Stimulated activated naive CD4-positive, alpha-beta T cell (primary cell): ENCODE results near the gene TMEM132C.

Experiments
- DNase-seq, 6 experiments: peaks; one replicate each; lab custom pipeline; 2025; lab: John Stamatoyannopoulos, UW

TMEM132C gene

DNA sequence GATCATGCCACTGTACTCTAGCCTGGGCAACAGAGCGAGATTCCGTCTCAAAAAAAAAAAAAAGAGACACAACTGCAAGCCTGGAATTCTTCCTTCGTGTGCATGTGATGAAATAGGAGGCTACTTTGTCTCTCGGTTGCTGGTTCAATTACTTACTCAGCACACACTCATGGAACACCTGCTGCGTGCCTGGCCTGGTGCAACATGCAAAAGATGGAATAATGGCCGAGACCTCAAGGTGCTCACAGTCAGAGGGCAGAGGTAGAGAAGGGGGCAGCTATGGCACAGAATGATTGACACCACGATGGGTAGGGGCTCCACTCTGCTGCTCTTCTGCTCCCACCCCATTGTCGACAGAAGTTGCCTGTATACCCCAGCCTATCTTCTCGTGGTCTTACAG is 444.5 kb downstream of the TMEM132C start:
- no peak for DNase-seq

DNA sequence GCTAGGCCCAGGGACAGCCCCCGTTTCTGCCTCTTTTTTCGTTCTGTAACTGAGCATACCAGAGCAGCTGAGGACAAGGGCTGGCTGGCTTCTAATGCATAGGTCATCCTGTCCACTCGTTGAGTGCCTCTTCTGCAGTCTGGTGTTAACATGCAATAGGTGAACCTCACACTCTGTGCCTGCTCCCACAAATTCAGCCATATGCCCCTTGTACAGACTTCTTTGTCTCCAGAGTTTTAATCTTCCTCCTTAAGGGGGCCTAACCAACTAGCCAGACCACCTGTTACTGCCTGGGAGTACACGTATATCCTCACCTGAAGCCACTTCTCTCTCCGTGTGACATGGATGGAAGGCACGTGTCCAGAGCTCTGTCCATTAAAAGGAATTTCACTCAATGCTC is 445.7 kb downstream of the TMEM132C start:
- DNase-seq: no peak

DNA sequence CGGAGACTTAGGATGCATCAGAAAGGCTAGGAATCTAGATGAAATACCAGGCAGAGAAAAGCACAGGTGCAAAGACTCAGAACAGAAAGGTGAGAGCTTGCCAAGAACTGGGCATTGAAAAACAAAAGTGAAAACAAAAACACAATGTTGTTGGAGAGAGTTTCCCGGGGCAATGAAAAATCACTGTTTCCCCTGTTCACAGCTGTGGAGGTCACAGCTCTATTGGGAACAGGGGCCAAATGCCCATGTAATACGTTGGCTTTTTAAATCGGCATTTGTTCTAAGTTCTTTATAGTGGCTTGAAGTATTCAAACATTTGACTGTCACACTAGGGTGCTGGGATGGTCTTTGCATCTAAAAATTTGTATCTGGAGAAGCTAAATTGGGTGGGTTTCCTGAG is 448.5 kb downstream of the TMEM132C start:
- DNase-seq: no peak

DNA sequence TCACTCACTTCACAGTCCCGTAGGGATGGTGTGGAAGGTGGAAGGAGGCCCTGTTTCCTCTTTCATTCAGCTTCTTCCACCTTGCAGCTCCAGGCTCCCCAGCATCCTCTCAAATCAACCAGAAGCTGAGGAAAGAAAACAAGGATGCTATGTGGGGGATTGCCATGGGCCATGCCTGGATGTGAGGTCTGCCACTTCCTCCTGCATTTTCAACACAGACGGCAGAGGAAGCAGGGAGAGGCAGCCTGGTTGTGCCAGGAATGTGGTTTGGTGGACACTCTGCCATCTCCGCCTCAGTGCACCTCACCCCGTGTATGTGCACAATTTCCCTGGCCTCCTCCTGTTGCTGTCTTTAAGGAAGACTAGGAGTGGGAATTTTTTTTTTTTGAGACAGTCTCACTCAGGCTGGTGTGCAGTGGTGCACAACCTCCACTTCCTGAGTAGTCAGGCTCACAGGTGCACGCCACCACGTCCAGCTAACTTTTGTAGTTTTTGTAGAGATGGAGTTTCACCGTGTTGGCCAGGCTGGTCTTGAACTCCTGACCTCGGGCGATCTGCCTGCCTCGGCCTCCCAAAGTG is 457.6 kb downstream of the TMEM132C start:
- DNase-seq: no peak

DNA sequence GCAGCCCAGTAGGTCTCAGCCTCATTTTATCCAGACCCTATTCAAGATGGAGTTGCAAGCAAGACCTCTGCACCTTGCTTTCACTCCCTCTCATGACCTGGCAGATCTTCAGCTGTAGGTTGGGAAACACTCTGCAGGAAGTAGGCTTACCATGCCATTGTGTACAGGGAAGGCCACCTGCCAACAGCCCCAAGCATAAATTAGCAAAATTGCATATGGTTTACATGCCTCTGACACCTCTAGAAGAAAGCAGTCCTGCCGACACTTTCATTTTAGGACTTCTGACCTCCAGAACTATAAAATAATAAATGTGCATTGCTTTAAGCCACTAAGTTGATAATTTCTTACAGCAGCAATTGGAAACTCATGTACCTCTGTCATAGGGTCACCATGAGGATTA is 459.9 kb downstream of the TMEM132C start:
- DNase-seq: no peak

DNA sequence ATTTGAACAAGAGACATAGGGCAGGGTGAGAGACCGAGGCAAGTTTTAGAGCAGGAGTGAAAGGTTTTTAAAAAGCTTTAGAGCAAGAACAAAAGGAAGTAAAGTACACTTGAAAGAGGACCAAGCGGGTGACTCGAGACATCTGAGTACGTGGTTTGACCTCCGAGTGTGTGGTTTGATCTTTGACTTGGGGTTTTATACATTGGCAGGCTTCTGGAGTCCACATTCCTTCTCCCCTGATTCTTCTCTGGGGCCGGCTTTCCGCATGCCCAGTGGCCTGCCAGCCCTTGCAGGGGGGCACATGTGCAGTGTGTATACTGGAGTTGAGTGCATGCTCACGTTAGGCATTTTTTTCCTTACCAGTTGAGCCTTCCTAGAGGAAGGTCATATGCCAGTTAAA is 460.5 kb downstream of the TMEM132C start:
- DNase-seq: no peak

DNA sequence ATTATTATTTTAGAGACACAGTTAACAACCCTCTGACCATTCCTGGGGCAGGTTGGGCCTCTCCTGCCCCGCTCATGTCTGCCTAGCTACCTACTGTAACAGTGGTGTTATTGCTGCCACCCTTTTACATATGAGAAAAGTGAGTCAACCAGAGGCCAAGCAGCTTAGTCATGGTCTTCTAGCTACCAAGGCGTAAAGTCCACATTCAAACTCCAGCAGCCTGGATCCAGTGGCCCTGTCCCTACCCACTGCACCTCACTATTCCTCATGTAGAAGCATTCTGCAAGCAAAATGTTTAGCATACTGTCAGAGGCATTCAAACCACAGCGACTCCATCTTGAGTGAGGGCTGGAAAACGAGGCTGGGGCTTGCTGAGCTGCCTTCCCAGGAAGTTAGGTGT is 461.0 kb downstream of the TMEM132C start:
- DNase-seq: no peak

DNA sequence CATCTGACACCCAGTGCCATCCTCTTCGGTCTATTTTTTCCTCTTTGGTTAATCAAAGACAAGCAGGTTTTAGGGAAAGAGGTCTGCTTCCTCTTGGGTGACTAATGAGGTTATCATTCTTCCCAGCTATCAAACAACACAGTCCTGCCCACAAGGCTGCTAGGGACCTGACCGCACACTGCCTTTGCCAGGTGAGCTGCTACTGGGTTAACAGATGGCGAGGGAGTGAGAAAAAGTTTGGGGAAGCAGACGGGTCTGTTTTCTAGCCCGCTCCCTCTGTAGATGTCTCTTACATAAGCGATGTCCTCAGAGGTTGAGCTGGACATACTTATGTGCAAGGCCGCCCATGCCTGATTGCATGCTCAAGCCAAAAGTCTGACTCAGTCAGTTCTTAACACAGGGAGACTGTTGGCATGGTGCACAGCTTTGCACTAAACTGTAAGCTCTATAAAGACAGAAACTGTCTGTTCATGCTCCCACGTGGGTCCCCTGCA is 462.7 kb downstream of the TMEM132C start:
- DNase-seq: no peak

DNA sequence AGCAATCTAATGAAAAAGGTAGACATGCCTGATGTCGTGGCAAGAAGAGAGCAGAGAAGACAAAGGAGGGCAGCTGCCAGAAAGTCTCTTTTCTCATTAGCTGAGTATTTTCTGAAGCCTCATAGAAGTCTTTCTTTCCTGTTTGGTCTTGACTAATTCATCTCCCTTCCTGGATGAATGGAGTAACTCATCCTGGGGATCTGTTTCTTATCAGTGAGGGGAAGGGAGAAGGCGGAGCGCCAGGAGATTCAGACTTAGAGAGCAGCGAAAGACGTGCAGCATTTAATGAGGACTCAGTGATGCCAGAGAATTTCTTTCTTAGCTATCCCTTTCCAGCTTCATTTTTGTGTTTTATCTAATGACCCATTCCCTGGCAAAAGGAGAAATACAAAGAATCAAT is 467.4 kb downstream of the TMEM132C start:
- no peak for DNase-seq

DNA sequence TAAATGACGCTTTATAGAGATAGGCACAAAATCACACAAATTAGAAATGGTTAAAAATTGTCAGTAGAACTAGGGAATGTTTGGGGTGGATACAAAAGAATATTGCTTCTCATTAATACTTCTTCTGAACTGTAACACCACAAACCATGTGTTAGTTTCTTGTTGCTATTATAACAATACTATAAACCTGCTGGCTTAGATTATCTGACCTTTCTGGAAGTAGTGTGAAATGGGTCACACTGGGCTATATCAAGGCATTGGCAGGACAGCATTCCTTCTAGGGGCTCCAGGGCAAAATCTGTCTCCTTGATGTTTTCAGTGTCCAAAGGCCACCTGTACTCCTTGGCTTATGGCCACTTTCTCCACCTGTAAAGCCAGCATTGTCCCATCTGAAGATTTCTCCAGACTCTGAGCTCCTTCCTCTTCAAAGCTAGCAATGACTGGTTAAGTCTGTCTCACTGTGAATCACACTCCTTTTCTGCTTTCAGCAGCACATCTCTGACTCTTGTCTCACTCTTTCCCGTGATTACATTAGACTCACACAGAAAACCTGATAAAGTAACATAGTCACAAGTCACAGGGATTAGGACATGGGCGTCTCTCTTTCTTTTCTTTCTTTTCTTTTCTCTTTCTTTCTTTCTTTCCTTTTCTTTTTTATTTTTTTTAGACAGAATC is 470.5 kb downstream of the TMEM132C start:
- DNase-seq: no peak

DNA sequence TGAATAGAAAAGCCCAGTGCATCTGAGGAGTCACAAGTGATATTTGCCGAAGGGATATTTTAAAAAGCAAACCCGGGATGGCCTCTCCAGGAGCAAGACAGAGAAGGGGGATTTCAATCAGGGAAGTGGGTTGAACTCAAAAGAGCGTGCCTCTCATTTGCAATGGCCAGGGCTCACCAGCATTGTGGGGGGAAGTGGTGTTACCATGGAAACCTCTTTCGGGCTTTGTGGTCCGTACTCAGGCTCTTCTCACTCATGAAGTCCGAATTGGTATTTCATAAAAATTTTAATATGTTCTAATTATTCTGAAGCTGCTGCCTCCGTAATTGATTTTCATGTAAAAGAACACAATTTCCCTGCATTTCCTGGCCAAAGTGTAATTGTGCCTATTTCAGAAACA is 476.9 kb downstream of the TMEM132C start:
- DNase-seq: no peak

DNA sequence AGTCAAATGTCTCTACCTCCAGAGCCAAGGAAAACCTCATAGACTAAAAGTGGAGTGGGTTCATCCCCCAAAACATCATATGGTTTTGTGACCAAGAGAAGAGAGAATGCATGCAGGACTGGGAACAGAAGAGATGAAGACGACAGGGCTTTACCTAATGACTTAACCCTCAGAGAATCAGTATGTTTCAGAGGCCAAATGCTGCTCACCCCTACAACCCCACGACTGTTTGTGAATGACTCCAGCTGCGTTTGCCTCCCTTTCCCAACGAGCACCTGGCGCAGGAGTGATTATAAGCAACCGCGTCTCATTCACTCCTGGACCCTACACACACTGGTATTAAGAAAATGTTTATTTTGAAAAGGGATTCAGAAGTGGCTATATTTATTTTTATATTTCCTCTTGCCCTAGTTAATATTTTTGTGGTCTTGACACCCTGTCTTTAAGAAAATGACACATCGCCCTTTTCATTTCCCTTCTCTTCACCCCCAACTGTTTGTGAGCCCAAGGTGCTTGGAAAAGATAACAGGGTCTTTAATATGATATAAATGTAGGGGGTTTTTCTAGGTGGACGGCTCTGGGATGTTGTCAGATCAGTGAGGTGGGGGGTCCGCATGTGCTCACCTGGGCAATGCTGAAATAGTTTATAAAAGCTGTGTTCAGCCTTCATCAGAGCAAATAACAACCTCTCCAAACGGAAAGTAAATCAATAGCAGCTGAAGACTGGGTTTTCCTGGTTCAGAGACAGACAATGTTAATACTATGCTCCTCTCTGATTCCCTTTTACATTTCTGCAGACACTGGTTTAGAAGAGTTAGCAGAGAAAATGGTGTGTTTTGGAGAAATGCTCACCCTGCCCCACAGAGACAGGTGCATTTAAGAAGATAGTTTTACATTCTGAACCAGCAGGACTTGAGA is 479.1 kb downstream of the TMEM132C start:
- no peak for DNase-seq

DNA sequence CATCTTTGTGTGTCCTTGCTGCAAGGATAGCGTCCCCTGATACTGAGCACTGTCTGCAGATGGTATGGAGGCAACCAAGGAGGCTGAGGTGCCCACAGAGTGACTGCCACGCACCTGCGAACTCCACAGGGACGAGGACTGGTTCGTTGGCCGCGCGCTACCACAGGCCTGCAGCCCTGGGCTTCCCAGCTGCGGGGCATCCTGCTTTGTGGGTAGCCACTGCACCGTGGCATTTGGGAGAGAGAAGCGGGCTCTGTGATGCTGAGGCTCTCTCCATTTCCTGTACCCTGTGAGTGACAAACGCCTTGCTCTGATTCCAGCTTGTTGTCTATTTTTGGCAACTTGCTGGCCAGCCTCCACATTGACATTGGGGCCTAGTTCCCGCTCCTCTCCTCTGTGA is 480.5 kb downstream of the TMEM132C start:
- no peak for DNase-seq

DNA sequence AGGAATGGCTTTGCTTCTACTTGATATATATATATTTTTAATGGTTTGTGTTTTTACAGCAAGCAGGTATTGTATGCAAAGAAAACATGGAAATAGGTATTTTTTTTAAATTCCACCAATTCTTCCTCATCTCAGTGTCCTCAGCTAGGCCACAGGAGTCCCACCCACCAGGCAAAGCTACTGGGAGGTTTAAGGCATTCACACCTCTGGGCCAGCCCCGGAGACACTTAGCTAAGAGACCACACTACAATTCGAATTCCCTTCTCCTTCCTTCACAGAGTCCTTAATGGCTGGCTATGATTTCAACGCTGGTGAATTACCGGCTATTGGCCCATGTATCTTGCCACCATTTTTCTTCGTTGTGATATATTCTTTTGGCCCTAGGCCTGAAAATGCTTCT is 485.4 kb downstream of the TMEM132C start:
- DNase-seq: no peak

DNA sequence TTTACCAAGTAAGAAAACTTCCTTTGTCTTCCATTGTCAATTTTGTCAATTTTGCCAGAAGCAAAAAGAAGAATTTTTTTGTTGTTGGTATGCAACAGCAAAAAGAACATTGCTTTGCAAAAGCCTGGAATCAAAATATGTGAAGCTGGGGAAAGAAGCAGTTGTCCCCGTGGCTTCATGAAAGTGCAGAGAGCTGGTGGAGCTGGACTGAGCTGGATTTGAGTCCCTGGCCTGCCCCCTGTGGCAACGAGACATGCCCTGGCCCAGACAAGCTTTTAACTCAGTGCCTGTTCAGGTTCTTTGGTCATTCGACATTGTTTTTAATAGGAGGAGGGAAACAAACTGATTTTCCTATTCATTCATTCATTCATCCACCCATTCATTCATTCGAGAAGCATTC is 486.5 kb downstream of the TMEM132C start:
- no peak for DNase-seq

DNA sequence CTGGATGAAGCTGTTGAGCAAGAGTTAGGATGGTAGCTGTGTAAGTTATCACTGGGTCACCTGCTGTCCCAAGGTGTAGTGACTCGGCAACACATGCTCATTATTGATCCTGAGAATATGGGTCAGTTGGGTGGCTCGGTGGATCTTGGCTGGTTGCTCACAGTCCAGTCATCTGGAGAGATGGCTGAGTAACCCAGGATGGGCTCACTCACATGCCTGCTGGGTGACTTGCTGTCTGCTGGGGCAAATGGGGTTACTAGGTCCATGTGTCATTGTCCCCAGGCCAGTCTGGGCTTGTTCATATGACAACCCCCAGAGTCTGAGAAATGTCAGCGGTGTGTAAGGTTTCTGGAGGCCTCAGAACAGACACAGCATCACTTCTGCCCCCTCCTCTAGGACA is 487.3 kb downstream of the TMEM132C start:
- DNase-seq: no peak

DNA sequence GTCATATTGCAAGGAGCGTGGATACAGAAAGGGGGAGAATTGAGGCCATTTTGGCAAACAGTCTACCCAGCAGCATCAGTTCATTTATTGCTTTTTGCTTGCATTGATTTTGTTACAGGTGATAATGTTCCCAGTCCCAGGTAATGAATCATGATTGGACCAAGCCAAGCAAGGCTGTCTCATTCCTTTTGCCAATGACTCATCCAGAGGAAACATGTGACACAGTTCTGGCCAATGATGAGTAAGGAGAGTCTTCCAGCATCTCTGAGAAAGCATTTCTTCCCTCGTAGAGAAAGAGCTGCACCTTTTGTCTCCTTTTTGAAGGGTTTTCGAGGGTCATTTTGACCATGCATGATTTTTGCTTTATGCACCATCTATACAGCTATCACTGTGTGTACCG is 488.6 kb downstream of the TMEM132C start:
- DNase-seq: no peak
